NCI-H446 treated with DMSO at 0.1 percent for 48 hours (cell line): Measurements from ENCODE around the gene ZNF423.

Source experiments
- DNase-seq: peaks from one replicate; lab custom pipeline; 2025; lab: John Stamatoyannopoulos, UW

ZNF423 gene

DNA sequence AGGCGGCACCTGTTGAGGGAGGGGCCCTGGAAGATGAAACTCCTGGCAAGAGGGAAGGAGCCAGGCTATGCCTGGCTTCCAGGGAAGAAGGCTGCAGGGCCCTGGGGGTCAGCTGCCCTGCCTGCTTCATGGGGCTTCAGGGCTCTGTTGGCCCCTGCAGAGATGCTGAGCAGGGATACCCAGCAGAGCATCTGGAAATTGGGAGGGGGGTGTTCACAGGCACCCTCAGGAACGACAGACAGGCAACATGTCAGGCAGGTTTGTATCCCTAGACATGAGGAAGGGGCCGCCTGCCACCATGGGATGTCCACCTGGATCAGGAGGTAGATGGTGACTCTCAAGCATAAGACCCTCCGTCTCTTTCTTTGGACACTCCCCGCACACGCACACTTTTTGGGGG, 13.8 kb upstream of the ZNF423 start:
- no peak for DNase-seq

DNA sequence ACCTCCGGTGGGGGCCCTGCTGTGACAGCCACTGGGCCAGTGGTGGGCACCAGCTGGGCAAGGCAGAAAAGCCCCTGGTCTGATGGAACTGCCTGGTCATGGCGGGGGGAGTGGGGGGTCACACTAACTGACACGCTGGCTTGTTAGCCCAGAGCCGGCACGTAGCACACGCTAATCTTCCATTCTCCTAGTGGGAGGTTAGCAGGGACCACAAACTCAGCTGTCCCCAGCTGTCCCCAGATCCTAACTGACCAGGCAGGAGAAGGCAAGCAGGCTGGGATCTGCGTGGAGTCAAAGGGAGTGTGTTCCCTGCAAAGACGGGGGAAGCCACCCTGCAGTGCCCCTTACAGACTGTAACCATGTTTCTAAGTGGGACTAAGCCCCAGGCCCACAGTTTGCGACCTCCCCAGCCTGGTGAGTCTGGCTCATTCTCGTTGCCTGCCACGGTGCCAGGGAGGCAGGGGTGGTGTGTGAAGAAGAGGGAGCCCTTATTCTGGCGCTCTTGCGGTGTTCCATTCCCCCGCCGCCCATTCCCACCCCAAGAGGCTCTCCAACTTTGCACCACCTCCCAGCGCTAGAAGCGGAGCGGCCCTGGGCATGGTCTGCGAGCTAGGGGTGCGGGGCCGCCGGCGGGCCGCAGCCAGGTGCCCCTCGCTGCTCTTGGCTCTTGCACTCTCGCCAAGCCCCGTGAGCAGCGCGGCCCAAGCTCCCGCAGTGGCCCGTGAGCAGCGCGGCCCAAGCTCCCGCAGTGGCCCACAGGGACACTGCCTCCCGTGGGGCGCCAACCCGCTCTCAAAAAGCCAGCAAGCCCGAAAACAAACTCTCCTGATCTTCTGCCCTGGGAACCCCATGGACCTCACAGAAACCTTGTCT, 12.1 kb upstream of the ZNF423 start:
- DNase-seq = no peak

DNA sequence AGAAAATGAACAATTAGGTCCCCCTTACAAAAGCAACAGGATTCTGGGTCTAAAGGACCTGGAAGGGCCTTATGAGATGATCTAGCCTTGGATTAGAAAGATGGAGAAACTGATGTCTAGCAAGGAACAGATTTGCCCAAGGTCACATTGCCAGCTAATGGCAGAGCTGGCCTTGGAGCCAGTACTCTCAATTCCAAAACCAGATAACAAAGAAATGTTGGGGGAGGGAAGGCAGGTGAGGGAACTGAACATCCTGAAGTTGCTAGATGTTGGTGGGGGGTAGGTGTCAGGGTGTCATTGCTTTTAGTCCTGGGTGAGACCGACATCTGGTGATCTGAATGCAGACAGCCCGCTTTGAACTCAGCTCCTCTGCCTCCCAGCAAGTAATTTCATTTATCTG, 11.3 kb upstream of the ZNF423 start:
- DNase-seq = no peak

DNA sequence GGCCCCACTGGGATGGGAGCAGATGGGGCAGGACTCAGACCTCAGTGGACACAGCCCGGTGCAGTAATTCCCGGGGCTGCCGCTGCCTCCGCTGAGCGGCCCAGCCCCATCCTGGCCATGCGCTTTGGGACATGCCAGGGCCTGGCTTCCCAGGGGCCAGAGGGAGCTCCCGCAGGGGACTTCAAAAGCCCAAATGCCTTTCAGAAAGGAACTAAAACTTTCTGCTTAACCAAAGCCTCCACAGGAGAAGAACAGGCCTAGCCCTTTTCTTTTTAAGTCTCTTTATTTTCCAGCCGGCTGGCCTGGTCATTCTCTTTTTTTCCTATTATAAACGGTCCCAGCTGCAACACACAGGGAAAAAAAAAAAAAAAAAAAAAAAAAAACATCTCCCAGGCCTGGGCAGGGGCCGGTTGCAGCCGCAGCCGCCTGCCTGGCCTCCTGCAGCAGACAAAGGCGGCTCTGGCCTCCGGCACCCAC, 10.7 kb upstream of the ZNF423 start:
- DNase-seq = no peak

DNA sequence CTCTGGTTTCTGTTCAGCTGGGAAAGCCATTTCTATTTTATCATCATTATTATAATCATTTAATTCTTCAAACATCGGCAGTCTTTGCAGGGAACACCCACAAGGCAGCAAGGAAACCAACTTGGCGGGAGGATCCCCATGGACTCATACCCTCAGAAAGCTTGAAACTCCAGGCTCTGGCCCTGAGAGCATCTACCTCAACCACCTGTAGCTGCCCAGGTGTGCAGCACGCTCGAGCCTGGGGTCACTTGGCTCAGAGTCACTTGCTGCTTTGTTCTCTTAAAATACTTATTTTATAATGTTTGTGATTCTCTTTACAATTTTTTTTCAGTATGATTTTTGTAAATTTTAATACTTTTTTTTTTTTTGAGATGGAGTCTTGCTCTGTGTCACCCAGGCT, 6.8 kb upstream of the ZNF423 start:
- DNase-seq = no peak

DNA sequence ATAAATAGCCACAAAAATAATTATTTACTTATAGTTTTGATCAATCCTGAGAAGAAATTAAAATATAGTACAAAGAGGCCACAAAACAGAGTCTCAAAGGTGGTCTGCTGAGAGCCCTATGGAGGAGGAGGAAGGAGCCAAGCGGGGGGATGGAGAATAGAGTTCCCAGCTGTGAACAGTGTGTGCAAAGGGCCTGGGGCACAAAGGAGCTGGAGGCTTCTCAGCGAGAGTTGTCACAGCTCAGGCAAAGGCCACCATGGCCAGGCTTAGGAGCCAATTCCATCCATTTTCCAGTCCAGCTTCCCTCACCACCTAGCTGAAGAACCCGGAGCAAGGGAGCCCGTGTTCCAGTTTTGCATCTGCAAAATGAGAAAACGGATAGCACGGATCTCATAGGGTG, 5.4 kb upstream of the ZNF423 start:
- no peak for DNase-seq

DNA sequence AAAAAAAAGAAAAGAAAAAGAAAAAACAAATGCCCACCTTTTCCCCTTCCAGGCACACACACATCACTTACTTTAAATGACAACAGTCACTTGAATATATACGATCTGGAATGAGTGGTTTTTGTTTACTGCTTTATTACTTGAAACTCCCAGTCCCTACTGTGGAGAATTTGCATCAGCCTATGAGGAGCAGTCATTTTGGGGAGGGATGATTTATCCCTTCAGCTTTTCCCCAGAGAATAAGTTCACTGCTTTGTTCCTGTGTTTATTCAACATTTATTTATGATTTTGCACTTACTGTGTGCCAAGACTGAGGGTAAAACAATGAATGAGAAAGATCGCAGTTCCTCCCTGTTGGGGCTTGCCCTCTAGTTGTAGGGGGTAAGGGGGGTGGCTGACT, 4.7 kb upstream of the ZNF423 start:
- DNase-seq = no peak

DNA sequence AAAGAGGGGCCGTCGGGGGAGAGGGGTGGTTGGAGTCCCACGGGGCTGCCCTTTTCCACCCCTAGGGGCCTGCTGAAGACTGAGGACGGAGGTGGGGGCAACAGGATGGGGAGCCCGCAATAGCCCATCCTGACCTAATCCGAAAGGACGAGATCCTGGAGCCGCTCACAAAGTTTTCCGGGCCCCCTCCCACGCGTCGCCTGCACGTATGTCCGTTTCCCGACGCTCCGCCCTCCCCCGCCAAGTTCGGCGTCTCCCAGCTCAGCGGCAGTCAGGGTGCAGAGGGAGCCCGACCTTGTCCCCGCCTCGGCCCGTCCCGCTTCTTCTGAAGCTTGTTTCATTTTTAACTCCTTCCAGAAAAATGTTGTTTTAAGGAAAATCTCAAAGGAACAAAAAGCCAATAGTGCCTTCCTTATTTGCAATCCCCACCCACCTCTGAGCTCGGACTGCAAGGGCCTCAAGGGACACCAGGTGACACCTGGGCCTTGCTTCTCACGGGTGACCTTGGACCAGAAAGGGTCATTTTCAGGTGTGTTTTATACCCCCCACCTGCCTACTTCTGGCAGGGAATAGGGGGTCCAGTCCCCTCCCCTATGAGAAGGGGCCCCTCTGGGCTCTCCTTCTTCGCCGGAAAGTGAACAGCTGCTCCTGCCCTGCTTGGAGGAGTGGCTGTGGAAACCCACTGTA, 3.4 kb upstream of the ZNF423 start:
- no peak for DNase-seq

DNA sequence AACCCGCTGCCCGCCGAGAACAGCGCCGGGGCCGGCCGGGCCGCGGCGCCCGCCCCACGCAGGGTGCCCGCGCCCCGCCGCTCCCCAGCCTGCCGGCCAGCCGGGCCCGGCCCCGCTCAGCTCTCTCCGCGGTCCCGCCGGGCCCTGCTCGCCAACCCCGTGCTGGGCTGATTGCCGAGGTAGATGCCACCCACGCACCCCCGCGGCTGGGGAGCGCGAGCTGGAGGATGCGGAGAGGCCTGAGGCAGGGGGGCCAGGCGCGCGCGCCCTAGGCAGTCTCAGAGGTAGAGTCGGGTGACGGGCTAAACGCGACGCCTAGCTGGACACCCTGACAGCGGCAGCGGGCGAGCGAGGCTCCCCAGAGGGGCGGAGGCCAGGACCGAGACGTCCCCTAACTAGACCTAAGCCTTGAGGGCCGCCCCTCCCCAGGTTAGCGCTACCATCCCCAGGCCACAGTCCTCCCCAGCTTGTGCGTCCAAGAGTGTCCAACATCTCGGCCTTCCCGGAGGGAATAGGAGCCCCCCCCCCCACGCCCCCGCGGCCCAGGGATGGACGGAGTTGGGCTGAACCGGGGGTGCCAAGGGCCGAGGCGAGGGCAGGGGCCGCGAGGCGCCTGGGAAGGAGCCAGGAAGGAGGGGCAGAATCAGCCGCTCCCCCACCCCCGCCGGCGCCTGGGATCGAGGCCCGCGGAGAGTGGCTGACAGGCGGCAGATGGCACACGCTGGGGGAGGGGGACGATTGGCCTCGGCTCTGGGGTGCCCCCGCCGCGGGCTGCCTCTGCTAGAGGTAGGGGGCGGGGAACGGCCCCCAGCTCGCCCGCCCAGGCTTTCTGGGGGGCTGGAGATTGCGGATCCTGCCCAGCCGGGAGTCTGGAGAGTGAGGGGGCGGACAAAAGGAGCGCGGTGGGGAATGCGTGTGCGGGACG, 2.5 kb upstream of the ZNF423 start:
- no peak for DNase-seq

DNA sequence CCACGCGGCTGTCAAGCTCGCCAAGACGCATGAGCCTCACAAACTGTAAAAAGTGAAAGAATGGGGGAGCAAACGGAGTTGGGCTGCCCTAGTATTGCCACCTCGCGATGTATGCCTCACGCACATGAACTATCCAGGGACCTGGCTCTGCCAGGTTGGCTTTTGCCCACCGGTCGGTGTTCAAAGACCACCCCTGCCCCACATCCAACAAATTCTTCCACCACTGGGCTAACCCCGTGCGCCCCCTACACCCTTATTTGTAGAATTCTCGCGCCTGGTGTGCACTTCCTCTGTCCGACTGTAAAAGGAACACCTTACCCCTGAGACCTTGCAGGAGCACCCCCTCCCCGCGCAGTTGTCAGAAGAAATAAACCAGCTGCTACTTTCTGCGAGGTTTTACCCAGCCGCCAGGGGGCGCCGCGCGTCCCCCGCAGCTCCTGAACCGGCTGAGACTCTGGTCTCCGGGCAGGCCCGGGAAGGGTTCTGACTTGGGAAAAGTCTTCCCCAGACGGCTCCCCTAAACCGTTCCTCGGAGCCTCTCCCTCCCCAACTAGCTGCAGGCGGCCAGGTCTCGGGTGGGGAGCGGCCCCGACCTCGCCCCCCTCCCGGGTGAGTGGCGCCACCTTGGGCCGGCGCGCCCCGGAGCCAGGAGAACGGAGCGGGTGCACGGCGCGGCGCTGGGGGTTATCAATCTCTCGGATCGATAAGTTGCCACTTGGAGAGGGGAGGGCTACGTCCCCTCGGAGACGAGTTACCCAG, 1.7 kb upstream of the ZNF423 start:
- DNase-seq = peak; percentile 50

DNA sequence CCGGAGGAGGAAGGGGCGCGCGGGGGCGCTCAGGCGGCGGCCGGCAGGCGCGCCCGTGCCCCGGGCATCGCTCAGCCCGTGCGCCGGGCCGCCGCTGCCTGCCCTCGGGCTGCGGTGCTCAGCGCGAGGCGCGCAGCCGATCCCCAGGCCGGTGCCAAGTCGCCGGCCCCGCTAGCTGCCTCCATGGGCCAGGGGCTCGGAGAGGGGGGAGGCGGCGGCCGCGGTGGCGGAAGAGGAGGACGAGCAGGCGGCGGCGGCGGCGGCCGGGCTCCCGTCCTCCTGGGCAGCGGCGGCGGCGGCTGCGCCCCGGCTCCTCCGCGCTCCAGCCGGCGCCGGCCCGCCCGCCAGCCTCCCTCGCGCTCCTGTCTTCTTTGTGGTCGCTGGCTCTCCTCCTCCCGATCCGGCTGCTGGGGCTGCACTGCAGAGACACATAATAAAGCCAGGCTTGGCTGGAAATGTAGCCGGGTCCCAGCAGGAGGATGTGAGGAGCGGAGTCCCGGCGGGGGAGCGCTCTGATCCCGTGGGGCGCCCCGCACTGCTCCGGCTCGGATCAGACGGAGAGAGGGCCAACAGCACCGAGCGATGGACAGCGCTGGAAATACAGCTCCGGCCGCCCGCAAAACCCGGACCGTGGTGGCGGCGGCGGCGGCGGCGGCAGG, 889 bp upstream of the ZNF423 start:
- peak; percentile 69 for DNase-seq

DNA sequence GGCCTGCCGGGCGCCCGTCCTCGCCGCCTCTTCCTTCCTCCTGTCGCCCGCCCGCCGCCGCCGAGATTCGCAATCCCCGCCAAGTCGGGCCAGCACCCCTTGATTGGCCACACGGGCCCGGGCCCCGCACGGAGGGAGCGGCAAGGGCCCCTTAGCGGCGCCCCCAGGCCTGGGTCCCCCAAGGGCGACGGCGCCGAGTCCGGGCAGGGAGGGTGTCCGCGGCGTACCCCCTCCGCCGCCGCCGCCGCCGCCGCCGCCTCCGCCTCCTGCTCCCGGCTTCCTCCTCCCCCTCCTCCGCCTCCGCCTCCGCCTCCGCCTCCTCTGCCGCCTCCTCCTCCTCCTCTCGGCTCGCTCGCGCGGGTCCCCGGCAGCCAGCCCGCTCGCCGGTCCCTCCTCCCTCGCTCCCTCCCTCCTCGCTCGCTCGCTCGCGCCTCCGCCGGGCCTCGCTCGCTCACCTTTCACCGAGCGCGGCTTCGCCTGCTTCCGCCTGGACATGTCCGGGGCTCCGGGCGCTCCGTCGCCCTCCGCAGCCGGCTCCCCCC, 561 bp downstream of the ZNF423 start:
- peak; percentile 28 for DNase-seq

DNA sequence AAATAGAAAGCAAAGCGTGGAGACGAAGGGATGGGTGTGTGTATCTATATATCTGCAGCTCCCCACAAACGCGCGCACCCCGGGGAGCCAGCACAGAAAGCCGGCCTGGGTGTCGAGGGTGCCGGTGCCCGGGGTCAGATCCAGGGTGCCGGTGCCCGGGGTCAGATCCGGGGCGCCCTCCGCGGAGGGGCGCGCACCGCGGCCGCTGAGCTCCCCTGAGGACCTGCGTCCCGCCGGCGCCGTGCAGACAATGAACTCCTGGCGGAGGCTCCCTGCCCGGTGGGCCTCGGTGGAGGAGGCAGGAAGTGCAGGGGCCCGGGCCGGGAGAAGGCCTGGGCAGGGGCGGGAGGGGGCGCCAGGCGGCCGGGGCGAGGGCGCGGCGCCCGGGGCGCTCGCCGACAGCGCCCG, 1.1 kb downstream of the ZNF423 start:
- DNase-seq = no peak

DNA sequence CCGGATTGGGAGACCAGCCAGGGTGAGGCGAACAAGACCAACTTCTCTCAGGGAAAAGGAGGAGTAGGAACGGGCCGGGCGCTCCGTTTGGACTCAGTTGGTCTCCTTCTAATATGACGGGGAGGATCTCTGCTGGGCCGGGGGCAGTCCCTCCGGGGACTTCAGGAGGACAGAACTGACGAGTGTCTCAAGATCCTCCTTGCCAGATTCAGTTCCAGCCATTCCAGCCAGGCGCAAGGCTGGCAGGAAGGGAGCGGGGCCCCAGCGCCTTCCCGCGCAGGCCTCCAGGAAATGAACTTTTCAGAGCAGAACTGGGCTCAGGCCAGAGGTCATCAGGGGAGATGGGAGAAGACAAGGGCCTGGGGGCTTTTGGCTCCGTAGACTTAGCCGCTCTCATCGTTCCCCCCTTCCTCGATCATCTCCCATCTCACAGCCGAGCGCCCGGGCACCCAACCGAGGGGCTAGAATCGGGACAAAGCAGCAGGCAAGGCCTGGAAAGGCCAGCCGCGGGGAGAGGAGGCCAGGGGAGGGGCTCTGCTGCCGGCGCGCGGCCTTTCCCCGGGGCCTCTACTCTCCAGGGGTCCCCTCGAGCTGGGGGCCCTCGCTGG, 1.6 kb downstream of the ZNF423 start:
- no peak for DNase-seq

DNA sequence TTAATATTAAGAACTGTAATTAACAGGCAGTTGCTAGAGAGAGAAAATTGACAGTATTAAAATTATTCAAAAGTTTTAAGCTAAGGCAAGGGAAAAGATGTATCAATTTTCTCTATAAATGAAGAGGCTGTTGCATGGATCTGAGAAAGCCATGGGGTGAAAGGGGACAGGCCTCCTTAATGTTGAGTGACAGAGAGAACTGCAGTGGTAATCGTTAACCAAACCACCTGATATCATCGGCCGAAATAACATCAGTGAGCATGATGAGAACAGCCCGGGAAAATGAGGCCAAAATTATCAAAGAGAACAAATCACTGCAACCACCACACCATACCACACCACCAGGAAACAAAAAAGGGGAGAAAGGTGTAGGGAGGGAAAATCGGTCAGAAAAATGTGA, 3.6 kb downstream of the ZNF423 start:
- no peak for DNase-seq

DNA sequence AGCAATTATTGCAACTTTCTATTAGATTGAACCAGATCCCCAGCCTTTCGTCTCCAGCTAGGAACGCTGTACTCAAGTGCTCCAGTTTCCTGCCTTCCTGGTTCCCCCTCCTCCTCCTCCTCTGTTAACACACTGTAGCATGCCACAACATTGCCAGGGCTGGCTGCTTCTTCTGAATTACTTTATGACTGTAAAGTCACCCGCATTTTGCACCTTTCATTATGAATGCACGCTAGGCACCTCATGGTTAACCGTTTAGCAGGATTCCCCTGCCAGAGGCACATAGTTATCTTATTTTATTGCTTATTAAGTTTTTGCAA, 4.5 kb downstream of the ZNF423 start:
- no peak for DNase-seq

DNA sequence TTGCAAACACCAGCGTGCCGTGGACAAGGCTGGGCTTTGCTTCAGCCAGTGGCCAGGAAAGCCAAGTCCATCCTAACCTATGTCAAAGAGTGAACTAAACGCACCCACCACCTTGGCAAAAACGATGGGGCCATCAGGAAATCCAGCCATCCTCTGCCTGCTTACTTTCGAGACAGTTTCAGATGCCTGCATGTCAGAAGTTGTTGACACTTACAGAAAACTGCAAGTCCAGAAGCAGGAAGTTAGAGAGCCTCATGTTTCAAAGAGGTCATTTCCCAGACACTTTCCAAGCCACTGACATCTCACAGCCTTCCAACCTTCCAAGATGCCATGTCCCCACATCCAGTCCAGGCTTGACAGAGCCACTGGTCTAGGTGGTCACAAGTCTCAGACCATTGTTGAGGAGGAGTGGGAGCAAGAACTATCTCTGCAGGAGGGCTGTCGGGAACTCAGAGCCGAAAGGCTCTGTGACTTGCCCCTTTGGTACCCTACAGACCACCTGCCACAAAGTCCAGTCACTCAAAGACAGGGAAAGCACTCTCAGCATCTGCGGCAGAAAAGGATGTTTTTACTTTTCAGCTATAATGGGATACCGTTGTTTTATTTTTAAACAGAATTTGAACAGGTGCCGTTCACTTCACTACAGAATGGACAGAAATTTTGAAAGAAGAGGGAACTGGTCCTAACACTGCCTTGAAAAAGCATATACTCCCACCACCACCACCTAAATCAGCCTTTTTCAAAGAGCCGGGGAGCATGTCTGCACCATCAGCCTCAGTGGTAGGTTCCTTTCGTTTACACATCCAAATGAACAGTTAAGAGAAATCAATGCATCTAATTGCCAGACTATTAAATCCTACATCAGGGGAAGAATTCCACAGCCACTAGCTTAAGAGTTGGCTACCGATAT, 5.1 kb downstream of the ZNF423 start:
- no peak for DNase-seq

DNA sequence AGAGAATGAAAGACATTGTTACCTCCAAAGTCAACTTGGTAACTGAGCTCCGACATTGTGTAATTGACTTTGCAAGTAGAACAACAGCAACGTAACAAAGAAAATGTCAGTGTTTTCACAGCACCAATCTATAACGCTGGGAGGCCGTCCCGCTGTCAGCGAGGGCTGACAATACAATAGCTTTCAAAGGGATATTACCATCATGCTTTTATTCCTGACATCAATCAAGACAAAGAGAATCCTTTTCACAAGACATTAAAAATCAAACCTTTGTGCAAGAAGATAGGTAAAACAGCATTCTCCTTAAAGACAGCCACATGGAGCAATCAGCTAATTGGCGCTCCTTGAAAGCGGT, 6.2 kb downstream of the ZNF423 start:
- no peak for DNase-seq

DNA sequence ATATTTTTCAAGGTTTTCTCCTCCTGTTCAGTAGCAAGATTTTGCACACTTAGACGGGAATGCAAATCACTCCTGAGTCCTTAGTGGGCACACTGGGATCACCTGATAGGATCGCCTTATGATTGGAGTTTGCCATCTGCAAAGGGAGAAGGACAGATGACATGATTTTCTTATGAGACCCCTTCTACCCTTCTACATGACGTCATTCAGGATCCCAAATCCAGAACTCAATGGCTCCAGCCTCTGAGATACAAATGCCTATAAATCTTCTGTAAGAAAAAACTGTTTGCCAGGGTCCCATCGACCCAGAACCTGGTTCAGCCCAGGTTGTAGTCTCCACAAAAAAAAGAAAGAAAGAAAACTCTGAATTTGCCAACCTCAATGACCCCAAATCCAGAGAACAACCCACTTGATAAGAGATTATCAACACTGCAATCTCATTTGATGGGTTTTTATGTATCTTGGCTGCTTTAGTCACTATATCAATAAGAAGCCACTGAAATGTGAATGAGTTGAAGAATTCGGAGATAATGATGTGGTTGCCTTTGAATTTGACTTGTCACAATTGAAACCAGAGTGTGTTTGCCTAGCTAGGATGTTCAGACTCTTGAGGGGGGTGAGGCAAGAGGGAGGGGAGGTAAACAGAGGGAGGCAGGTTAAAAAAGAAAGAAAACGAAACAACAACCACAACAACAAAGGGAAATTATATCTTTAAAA, 6.7 kb downstream of the ZNF423 start:
- no peak for DNase-seq
